B cell (primary cell): ENCODE measurements around the gene FAM222A. TPM values are rescaled to one million over a fixed set of nuclear protein-coding genes. Genes with fewer than 3 reads are reported as not detected.

Source experiments
- ATAC-seq: fragments of 200-7000 bp; cut with Tn5 transposase; one replicate; pipeline ENCODE4 v1.10.0; 2021; ENCODE audit warnings: low read depth, mild to moderate bottlenecking, moderate number of reproducible peaks, moderate library complexity
- CTCF ChIA-PET: fragments of 350-600 bp; sonication (Branson Sonifier 250); formaldehyde crosslinking; loops from one replicate; lab custom pipeline; 2021; ENCODE audit warnings: antibody characterized with exemption, inconsistent platforms; lab: Charles Lee
- POLR2A ChIA-PET: fragments of 350-600 bp; sonication (Branson Sonifier 250); formaldehyde crosslinking; loops from one replicate; lab custom pipeline; 2021; ENCODE audit warnings: antibody characterized with exemption; lab: Charles Lee
- DNase-seq: peaks from one replicate; pipeline ENCODE4 v3.0.0; 2013
- H2AFZ ChIP-seq: 2 replicates; pipeline ENCODE4 v1.6.1; 2012; ENCODE audit warnings: mild to moderate bottlenecking, low read depth, low read length; ENCODE audit not compliant: insufficient read depth, poor library complexity, severe bottlenecking
- H3K27ac ChIP-seq, 2 donors: 1 replicate in 1 of 2; 2 replicates in 1 of 2; pipeline ENCODE4 v1.5.1; 2012 to 2013; ENCODE audit warnings: low read length in 2 of 2, mild to moderate bottlenecking in 2 of 2, moderate library complexity in 1 of 2
- H3K27me3 ChIP-seq, 4 experiments: fragments of 200-600 bp in 1 of 4; sonication (generic) in 1 of 4; replicated peaks in 1 of 4; 1 replicate in 2 of 4; 2 replicates in 2 of 4; pipeline versions ENCODE4 v1.6.1 to v1.7.0; 2013 to 2016; ENCODE audit warnings: low read length in 3 of 4, mild to moderate bottlenecking in 2 of 4, mixed read lengths in 1 of 4, moderate library complexity in 1 of 4; ENCODE audit not compliant: insufficient read depth in 4 of 4, control insufficient read depth in 3 of 4; ENCODE audit errors: control extremely low read depth in 1 of 4
- H3K36me3 ChIP-seq, 2 experiments: replicated peaks in 1 of 2; 1 replicate in 1 of 2; 2 replicates in 1 of 2; pipeline versions ENCODE4 v1.6.1 to v1.7.1; 2013; ENCODE audit warnings: low read length in 1 of 2; ENCODE audit not compliant: insufficient read depth in 2 of 2, control insufficient read depth in 1 of 2; ENCODE audit errors: control extremely low read depth in 1 of 2, extremely low read depth in 1 of 2
- H3K4me1 ChIP-seq, 2 donors: fragments of 200-600 bp in 1 of 2; sonication (generic) in 1 of 2; 1 replicate in 1 of 2; 2 replicates in 1 of 2; pipeline versions ENCODE4 v1.5.1 to v1.6.1; 2013 to 2017; ENCODE audit warnings: low read length in 2 of 2; ENCODE audit not compliant: control insufficient read depth in 2 of 2, insufficient read depth in 2 of 2
- H3K4me2 ChIP-seq: replicated peaks from 2 replicates; pipeline ENCODE3; 2012; ENCODE audit warnings: mild to moderate bottlenecking, low read depth, low read length; ENCODE audit not compliant: poor library complexity, severe bottlenecking
- H3K4me3 ChIP-seq, 5 experiments: fragments of 200-600 bp in 1 of 5; sonication (generic) in 1 of 5; 1 replicate in 3 of 5; 2 replicates in 2 of 5; pipeline versions ENCODE4 v1.5.1 to v1.7.0; 2011 to 2016; ENCODE audit warnings: low read length in 4 of 5, mild to moderate bottlenecking in 4 of 5, low read depth in 2 of 5, control low read depth in 1 of 5, moderate library complexity in 1 of 5; ENCODE audit not compliant: insufficient read depth in 1 of 5; ENCODE audit errors: control extremely low read depth in 1 of 5, extremely low read depth in 1 of 5
- H3K79me2 ChIP-seq: fragments of 200-600 bp; sonication (generic); one replicate; pipeline ENCODE4 v1.6.0; 2016; ENCODE audit warnings: low read length; ENCODE audit not compliant: control insufficient read depth, insufficient read depth
- H3K9ac ChIP-seq: fragments of 200-600 bp; sonication (generic); 2 replicates; pipeline ENCODE4 v1.6.1; 2017; ENCODE audit warnings: mild to moderate bottlenecking, low read length, moderate library complexity
- H3K9me3 ChIP-seq, 3 donors: one replicate each; pipeline versions ENCODE4 v1.6.1 to v1.7.1; 2013; ENCODE audit warnings: low read length in 2 of 3; ENCODE audit not compliant: control insufficient read depth in 2 of 3, insufficient read depth in 1 of 3; ENCODE audit errors: control extremely low read depth in 1 of 3
- H4K20me1 ChIP-seq: 2 replicates; pipeline ENCODE4 v1.6.0; 2012; ENCODE audit warnings: mild to moderate bottlenecking, low read length; ENCODE audit not compliant: insufficient read depth, control insufficient read depth, poor library complexity, severe bottlenecking
- H3K27ac Mint-ChIP-seq: one replicate; pipeline ENCODE4 v1.8.0; 2021; ENCODE audit warnings: mixed read lengths
- H3K27me3 Mint-ChIP-seq: one replicate; pipeline ENCODE4 v1.8.0; 2021; ENCODE audit warnings: mixed read lengths
- H3K4me1 Mint-ChIP-seq: one replicate; pipeline ENCODE4 v1.8.0; 2021; ENCODE audit warnings: mixed read lengths
- H3K4me3 Mint-ChIP-seq: one replicate; pipeline ENCODE4 v1.8.0; 2021; ENCODE audit warnings: mixed read lengths
- H3K9me3 Mint-ChIP-seq: one replicate; pipeline ENCODE4 v1.8.0; 2022; ENCODE audit warnings: mixed read lengths; ENCODE audit not compliant: insufficient read depth
- CTCF ChIP-seq: fragments of 200-600 bp; IDR thresholded peaks from one replicate; pipeline ENCODE4 v1.8.0; 2022; ENCODE audit warnings: antibody characterized with exemption, mild to moderate bottlenecking
- EZH2 ChIP-seq: IDR thresholded peaks from 2 replicates; pipeline ENCODE4 v1.6.1; 2012; ENCODE audit warnings: borderline replicate concordance, low read depth, mild to moderate bottlenecking, moderate library complexity, low read length; ENCODE audit not compliant: insufficient read depth, poor library complexity, severe bottlenecking
- WGBS: methylation state at CpG from one replicate; pipeline ENCODE4 v1.1.5; 2013; ENCODE audit warnings: missing lambda C conversion rate; ENCODE audit not compliant: insufficient coverage; 5-methylcytosine and 5-hydroxymethylcytosine counted together
- intact Hi-C: fragments of 100-400 bp; cut with micrococcal nuclease; formaldehyde crosslinking; loops from one replicate; pipeline ENCODE4 v1.10.0; 2022
- polyA plus RNA-seq: library from polyadenylated mRNA; depleted of rRNA; stranded (reverse); fragments of >200 nt; gene quantifications from 2 replicates; pipeline ENCODE4 v1.2.3, GENCODE V29; 2012
- total RNA-seq, 2 donors: library from RNA; stranded (reverse); fragments of 120-200 nt in 1 of 2; gene quantifications; 1 replicate in 1 of 2; 2 replicates in 1 of 2; pipeline versions ENCODE4 v1.2.3 to v1.2.4, GENCODE V29; 2013 to 2022

The FAM222A gene
- total and polyA plus RNA-seq, 2 donors (not counting 1 experiment from before 2014, with no cell fraction given): 0.49 to 4.6 TPM

- H3K27ac Mint-ChIP-seq: no peak overlapping the region
- ATAC-seq (no peak), DNase-seq (no peak)
- no peaks in the 10 kb centered on the region for H3K36me3 ChIP-seq
- no peak overlapping the region for H3K4me3 Mint-ChIP-seq
- H3K9me3 ChIP-seq: peaks cover 0 to 6% (median 0%) of the 10 kb centered on the region in 3 donors
- no peaks in the 10 kb centered on the region for H3K4me1 Mint-ChIP-seq
- H3K27me3 ChIP-seq: peaks cover 0 to 15% (median 2%) of the 10 kb centered on the region in 4 experiments
- H3K79me2 ChIP-seq: no peaks in the 10 kb centered on the region
- no peak overlapping the region for H3K27ac ChIP-seq
- no peak overlapping the region for H2AFZ ChIP-seq
- TF ChIP-seq EZH2: no peak
- TF ChIP-seq CTCF: no peak
- no peaks in the 10 kb centered on the region for H3K4me1 ChIP-seq
- no peak overlapping the region for H3K9ac ChIP-seq
- H4K20me1 ChIP-seq: no peaks in the 10 kb centered on the region
- WGBS: 91% methylated on average over 10 of the region's 12 CpGs
- no peaks in the 10 kb centered on the region for H3K9me3 Mint-ChIP-seq
- H3K4me2 ChIP-seq: no peak overlapping the region
- ChIA-PET POLR2A (no interaction called here), CTCF (no interaction called here)
- H3K27me3 Mint-ChIP-seq: peaks cover 26% of the 10 kb centered on the region
- intact Hi-C loops: no loop called here
- H3K4me3 ChIP-seq: no peak overlapping the region
These were observed 18.2 kb upstream of the FAM222A start for GRCh38 chr12:109695416-109695815.

GRCh38 chr12:109695961-109696461, 17.6 kb upstream of the FAM222A start:
- intact Hi-C loops: no loop called here
- Histone ChIP-seq H3K4me1 (no peaks in the 10 kb centered on the region), H3K27ac (no peak overlapping the region), H3K4me2 (no peak overlapping the region), H3K9ac (no peak overlapping the region), H2AFZ (no peak overlapping the region), H3K4me3 (no peak overlapping the region), H3K36me3 (no peaks in the 10 kb centered on the region), H3K27me3 (peaks cover 0 to 15% (median 2%) of the 10 kb centered on the region in 4 experiments), H3K9me3 (peaks cover 0 to 6% (median 0%) of the 10 kb centered on the region in 3 donors), H3K79me2 (no peaks in the 10 kb centered on the region), H4K20me1 (no peaks in the 10 kb centered on the region)
- Mint-ChIP-seq H3K4me3 (no peak overlapping the region), H3K27me3 (peaks cover 26% of the 10 kb centered on the region), H3K4me1 (no peaks in the 10 kb centered on the region), H3K27ac (no peak overlapping the region), H3K9me3 (no peaks in the 10 kb centered on the region)
- CTCF ChIA-PET: interaction anchor here (0.6 kb wide), 1 partner anchor 246 kb away, joined by 3 read pairs; no protein-coding TSS in a partner anchor
- POLR2A ChIA-PET: no interaction called here
- WGBS: 65% methylated on average over 2 of the region's 6 CpGs
- ATAC-seq: no peak
- TF ChIP-seq EZH2 (no peak), CTCF (no peak)
- no peak for DNase-seq
